GM19099 (cell line): ENCODE measurements around the gene VENTX.

ENCODE experiments used
- POLR2A ChIP-seq: IDR thresholded peaks from 3 replicates; pipeline ENCODE4 v1.6.1; 2011; ENCODE audit warnings: low read depth; ENCODE audit not compliant: insufficient read length; ENCODE audit errors: extremely low read depth

Gene VENTX

GRCh38 chr10:133198621-133199487 lies 38.8 kb upstream of the VENTX start:
- no peak for TF ChIP-seq POLR2A

- no peak for TF ChIP-seq POLR2A
These were observed 38.2 kb upstream of the VENTX start for GRCh38 chr10:133199488-133199885.

GRCh38 chr10:133199992-133200611 lies 37.6 kb upstream of the VENTX start:
- no peak for TF ChIP-seq POLR2A

- no peak for TF ChIP-seq POLR2A
These were observed 37.0 kb upstream of the VENTX start for GRCh38 chr10:133200621-133201031.

GRCh38 chr10:133201151-133201947 lies 36.3 kb upstream of the VENTX start:
- TF ChIP-seq POLR2A, result no peak

- TF ChIP-seq POLR2A, result no peak
These were observed 35.5 kb upstream of the VENTX start for GRCh38 chr10:133201948-133202725.

- no peak for TF ChIP-seq POLR2A
These were observed 34.6 kb upstream of the VENTX start for GRCh38 chr10:133202778-133203651.

GRCh38 chr10:133203652-133204195 lies 33.9 kb upstream of the VENTX start:
- no peak for TF ChIP-seq POLR2A

GRCh38 chr10:133204226-133205015 lies 33.2 kb upstream of the VENTX start:
- no peak for TF ChIP-seq POLR2A

GRCh38 chr10:133205146-133205545 lies 32.5 kb upstream of the VENTX start:
- no peak for TF ChIP-seq POLR2A

GRCh38 chr10:133206356-133207040 lies 31.2 kb upstream of the VENTX start:
- TF ChIP-seq POLR2A, result no peak

- no peak for TF ChIP-seq POLR2A
These were observed 30.5 kb upstream of the VENTX start for GRCh38 chr10:133207041-133207600.
